ENCODE results near the gene TCF21.

GRCh38 chr6:133894795-133895358, 6.0 kb downstream of the TCF21 start:
- TF ChIP-seq, protein P1, sequence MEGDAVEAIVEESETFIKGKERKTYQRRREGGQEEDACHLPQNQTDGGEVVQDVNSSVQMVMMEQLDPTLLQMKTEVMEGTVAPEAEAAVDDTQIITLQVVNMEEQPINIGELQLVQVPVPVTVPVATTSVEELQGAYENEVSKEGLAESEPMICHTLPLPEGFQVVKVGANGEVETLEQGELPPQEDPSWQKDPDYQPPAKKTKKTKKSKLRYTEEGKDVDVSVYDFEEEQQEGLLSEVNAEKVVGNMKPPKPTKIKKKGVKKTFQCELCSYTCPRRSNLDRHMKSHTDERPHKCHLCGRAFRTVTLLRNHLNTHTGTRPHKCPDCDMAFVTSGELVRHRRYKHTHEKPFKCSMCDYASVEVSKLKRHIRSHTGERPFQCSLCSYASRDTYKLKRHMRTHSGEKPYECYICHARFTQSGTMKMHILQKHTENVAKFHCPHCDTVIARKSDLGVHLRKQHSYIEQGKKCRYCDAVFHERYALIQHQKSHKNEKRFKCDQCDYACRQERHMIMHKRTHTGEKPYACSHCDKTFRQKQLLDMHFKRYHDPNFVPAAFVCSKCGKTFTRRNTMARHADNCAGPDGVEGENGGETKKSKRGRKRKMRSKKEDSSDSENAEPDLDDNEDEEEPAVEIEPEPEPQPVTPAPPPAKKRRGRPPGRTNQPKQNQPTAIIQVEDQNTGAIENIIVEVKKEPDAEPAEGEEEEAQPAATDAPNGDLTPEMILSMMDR (IDR thresholded peaks at IDR 0.05) = no peak
- no peak for TF ChIP-seq POLR2A (IDR thresholded peaks at IDR 0.05)

Data from adrenal gland (tissue), 5 donors.